Measurements from ENCODE around the gene RPS6KA3.

RPS6KA3 gene

DNA sequence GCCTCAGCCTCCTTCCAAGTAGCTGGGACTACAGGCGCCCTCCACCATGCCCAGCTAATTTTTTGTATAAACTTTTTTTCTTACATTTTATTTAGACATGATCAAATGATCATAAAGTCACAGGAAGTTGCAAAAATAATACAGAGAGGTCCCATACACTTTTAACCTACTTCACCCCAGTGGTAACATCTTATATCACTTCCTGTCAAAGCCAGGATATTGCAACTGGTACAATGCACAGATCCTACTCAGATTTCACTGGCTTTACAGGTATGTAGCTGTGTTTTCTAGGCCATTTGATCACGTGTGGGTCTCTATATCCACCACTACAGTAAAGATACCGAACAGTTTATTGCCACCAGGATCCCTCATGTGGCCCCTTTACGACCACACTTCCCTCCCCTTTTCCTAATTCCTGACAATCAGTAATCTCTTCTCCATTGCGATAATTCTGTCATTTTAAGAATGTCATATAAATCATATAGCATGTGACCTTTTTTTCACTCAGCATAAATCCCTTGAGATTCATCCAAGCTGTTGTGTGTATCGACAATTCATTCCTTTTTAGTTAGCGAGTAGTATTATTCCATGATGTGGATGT lies 18.0 kb downstream of the RPS6KA3 start:
- TF ChIP-seq, protein P1, sequence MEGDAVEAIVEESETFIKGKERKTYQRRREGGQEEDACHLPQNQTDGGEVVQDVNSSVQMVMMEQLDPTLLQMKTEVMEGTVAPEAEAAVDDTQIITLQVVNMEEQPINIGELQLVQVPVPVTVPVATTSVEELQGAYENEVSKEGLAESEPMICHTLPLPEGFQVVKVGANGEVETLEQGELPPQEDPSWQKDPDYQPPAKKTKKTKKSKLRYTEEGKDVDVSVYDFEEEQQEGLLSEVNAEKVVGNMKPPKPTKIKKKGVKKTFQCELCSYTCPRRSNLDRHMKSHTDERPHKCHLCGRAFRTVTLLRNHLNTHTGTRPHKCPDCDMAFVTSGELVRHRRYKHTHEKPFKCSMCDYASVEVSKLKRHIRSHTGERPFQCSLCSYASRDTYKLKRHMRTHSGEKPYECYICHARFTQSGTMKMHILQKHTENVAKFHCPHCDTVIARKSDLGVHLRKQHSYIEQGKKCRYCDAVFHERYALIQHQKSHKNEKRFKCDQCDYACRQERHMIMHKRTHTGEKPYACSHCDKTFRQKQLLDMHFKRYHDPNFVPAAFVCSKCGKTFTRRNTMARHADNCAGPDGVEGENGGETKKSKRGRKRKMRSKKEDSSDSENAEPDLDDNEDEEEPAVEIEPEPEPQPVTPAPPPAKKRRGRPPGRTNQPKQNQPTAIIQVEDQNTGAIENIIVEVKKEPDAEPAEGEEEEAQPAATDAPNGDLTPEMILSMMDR (IDR thresholded peaks at IDR 0.05; ENCODE audit: poor library complexity, severe bottlenecking), result no peak
- Histone ChIP-seq H3K27ac (ENCODE audit: poor library complexity, severe bottlenecking) (no peak overlapping the region), H3K36me3 (ENCODE audit: low read depth) (no peaks in the 10 kb centered on the region), H3K9me3 (ENCODE audit: severe bottlenecking) (no peaks in the 10 kb centered on the region), H3K4me3 (ENCODE audit: severe bottlenecking) (no peak overlapping the region), H3K27me3 (ENCODE audit: insufficient read depth, poor library complexity, severe bottlenecking) (no peaks in the 10 kb centered on the region), H3K4me1 (ENCODE audit: insufficient read depth, poor library complexity, severe bottlenecking) (no peaks in the 10 kb centered on the region)
- DNase-seq (ENCODE audit: low spot score), result no peak
- ATAC-seq (ENCODE audit: low read depth), result no peak

DNA sequence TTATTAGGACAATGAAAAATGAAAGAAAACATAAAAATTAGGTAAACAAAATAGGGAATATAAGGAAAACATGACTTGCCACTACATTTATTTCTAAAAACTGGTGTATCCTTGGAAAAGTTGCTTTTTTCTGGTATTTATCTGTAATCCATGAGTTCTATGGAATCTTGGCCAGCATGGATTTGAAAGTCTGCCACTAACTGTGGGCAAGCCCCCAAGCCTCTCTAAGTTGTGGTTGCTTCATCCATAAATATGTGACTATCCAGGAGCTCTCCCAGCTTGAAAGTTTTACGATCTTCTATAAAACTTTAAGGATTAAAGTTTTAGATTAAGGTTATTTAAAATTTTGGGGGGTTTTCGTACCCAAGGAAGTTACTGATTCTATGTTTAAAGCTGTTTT lies 21.8 kb downstream of the RPS6KA3 start:
- ATAC-seq (ENCODE audit: low read depth) (no peak), DNase-seq (ENCODE audit: low spot score) (no peak)
- Histone ChIP-seq H3K27ac (ENCODE audit: poor library complexity, severe bottlenecking) (no peak overlapping the region), H3K27me3 (ENCODE audit: insufficient read depth, poor library complexity, severe bottlenecking) (no peaks in the 10 kb centered on the region), H3K4me1 (ENCODE audit: insufficient read depth, poor library complexity, severe bottlenecking) (no peaks in the 10 kb centered on the region), H3K36me3 (ENCODE audit: low read depth) (no peaks in the 10 kb centered on the region), H3K4me3 (ENCODE audit: severe bottlenecking) (no peak overlapping the region), H3K9me3 (ENCODE audit: severe bottlenecking) (no peaks in the 10 kb centered on the region)
- TF ChIP-seq, protein P1 (IDR thresholded peaks at IDR 0.05; ENCODE audit: poor library complexity, severe bottlenecking), result no peak

DNA sequence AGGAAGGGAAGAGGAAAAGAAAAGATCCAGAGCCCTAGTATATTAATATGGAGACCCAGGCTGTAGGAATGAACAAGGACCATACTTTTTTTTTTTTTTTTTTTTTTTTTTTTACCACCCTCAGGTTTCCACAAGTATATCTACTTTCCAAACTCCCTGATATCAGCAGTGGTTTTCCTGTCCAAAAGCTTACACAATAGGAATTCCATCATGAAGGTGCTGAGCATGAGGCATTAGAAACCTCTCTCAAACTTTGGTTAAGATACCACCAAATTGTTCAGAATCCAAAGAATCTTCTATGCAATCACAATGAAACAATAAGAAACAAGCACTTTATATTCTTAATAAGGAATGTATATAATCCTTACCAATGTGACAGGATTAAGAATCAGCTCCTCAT lies 26.5 kb downstream of the RPS6KA3 start:
- ATAC-seq (ENCODE audit: low read depth), result no peak

DNA sequence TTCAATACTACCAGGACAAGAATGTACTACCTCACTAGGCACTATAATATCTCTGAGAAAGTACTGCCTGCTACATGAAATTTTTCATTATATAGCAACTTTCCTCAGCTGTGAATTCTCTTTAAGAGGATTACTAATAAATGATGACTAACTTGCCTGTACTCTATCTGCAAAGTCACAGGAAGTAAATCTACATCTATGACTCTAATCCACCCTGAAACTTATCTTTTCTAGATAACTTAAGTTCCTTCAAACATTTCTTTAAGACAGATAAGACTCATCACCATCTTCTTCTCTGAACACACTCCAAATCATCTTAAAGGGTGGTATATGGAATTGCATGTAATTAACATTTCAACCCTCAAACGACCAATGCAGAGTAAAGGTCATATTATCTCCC lies 28.8 kb downstream of the RPS6KA3 start:
- Histone ChIP-seq H3K27me3 (ENCODE audit: insufficient read depth, poor library complexity, severe bottlenecking) (no peaks in the 10 kb centered on the region), H3K9me3 (ENCODE audit: severe bottlenecking) (no peaks in the 10 kb centered on the region), H3K4me1 (ENCODE audit: insufficient read depth, poor library complexity, severe bottlenecking) (no peaks in the 10 kb centered on the region), H3K27ac (ENCODE audit: poor library complexity, severe bottlenecking) (no peak overlapping the region), H3K4me3 (ENCODE audit: severe bottlenecking) (no peak overlapping the region), H3K36me3 (ENCODE audit: low read depth) (no peaks in the 10 kb centered on the region; the same call in none of the 2 replicates)
- ATAC-seq (ENCODE audit: low read depth) (no peak), DNase-seq (ENCODE audit: low spot score) (no peak)
- TF ChIP-seq, protein P1 (IDR thresholded peaks at IDR 0.05; ENCODE audit: poor library complexity, severe bottlenecking), result no peak

More for the DNA sequence above, 26.5 kb downstream of the RPS6KA3 start:
- Histone ChIP-seq H3K27ac (ENCODE audit: poor library complexity, severe bottlenecking) (no peak overlapping the region), H3K4me1 (ENCODE audit: insufficient read depth, poor library complexity, severe bottlenecking) (no peaks in the 10 kb centered on the region), H3K27me3 (ENCODE audit: insufficient read depth, poor library complexity, severe bottlenecking) (no peaks in the 10 kb centered on the region), H3K36me3 (ENCODE audit: low read depth) (no peaks in the 10 kb centered on the region), H3K9me3 (ENCODE audit: severe bottlenecking) (no peaks in the 10 kb centered on the region), H3K4me3 (ENCODE audit: severe bottlenecking) (no peak overlapping the region)
- DNase-seq (ENCODE audit: low spot score), result no peak
- TF ChIP-seq, protein P1 (IDR thresholded peaks at IDR 0.05; ENCODE audit: poor library complexity, severe bottlenecking), result no peak

DNA sequence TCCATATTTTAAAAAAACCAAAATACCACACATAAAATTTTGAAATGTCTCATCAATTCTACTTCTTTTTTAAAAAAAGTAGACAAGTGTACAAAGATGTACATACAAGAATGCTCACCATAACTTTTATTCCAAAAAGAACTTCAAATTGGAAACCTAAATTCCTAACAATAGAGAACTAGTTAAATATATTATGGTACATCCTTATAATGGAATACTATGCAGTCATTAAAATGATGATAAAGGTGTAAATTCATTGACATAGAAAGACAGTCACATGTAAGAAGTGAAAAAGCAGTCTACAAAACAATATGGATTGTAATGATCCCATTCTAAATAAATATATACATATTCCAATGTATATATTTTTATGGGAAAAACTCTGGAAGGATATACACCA lies 31.0 kb downstream of the RPS6KA3 start:
- Histone ChIP-seq H3K4me1 (ENCODE audit: insufficient read depth, poor library complexity, severe bottlenecking) (no peaks in the 10 kb centered on the region), H3K9me3 (ENCODE audit: severe bottlenecking) (no peaks in the 10 kb centered on the region), H3K27ac (ENCODE audit: poor library complexity, severe bottlenecking) (no peak overlapping the region), H3K4me3 (ENCODE audit: severe bottlenecking) (no peak overlapping the region), H3K27me3 (ENCODE audit: insufficient read depth, poor library complexity, severe bottlenecking) (no peaks in the 10 kb centered on the region), H3K36me3 (ENCODE audit: low read depth) (no peaks in the 10 kb centered on the region; the same call in none of the 2 replicates)
- TF ChIP-seq, protein P1 (IDR thresholded peaks at IDR 0.05; ENCODE audit: poor library complexity, severe bottlenecking), result no peak
- DNase-seq (ENCODE audit: low spot score) (no peak), ATAC-seq (ENCODE audit: low read depth) (no peak)
